ENCODE results near the gene HIRA. TPM values are rescaled to one million over a fixed set of nuclear protein-coding genes. Genes with fewer than 3 reads are reported as not detected.
A peak's percentile ranks its signal among the peaks of the same experiment; 100 is the strongest.

The HIRA gene
- total and polyA plus RNA-seq, 9 of the 15 experiments (the other 6 are each of a cell fraction or from before 2014, with no cell fraction given), result 0.96 to 132 (median 58.4) TPM

GRCh38 chr22:19454156-19454555 lies 22.6 kb upstream of the HIRA start:
- no peak overlapping the region for H3K4me2 ChIP-seq (ENCODE audit: insufficient read depth, low read length)
- BruUV-seq (replicated peaks), result TSS peak; percentile 8
- ATAC-seq (no peak), FAIRE-seq (no peak), DNase-seq (ENCODE audit: extremely low read depth in 1 of 4, low spot score in 3 of 4) (no peak)
- intact Hi-C loops (cut with micrococcal nuclease), result no loop called here
- in situ Hi-C loops (cut with MboI), result no loop called here
- H3K4me1 ChIP-seq (replicated peaks in 1 of 2; ENCODE audit: control insufficient read depth in 2 of 2, insufficient read depth in 2 of 2, low read length in 2 of 2), result no peaks in the 10 kb centered on the region
- H2AFZ ChIP-seq (ENCODE audit: low read depth, low read length), result no peak overlapping the region
- no peak overlapping the region for H3K9ac ChIP-seq (ENCODE audit: insufficient read depth in 1 of 2, low read depth in 2 of 2, low read length in 2 of 2)
- 0 out of 2 replicates have a peak, but pooled peaks cover 3% of the 10 kb centered on the region for H4K20me1 ChIP-seq (replicated peaks; ENCODE audit: control insufficient read depth, insufficient read depth, low read length)
- H3K4me3 ChIP-seq, result no peak overlapping the region
- H3K9me3 ChIP-seq (replicated peaks; ENCODE audit: control insufficient read depth, insufficient read depth, low read depth, low read length), result no peaks in the 10 kb centered on the region
- CTCF ChIA-PET (ENCODE audit: low intra/inter-chr PET ratio), result interaction anchor here (0.6 kb wide), 1 partner anchor 227 kb away, joined by 6 read pairs; no protein-coding TSS in a partner anchor
- H3K27ac ChIP-seq (ENCODE audit: extremely low read depth, low read depth, low read length), result no peak overlapping the region
- 61% methylated on average over 6 of the region's 6 CpGs for WGBS (ENCODE audit: insufficient coverage, low coverage, missing lambda C conversion rate)
- POLR2A ChIA-PET, result interaction anchor here (0.9 to 11.7 kb wide), 7 partner anchors 8 to 308 kb away, joined by 3 to 284 read pairs (median 12); partner anchors contain the start of genes C22orf39, CDC45, HIRA and MRPL40
- H3K36me3 ChIP-seq (ENCODE audit: control insufficient read depth, insufficient read depth, low read length), result peaks cover 98% of the 10 kb centered on the region
- H3K79me2 ChIP-seq (ENCODE audit: control insufficient read depth, insufficient read depth, low read length), result no peaks in the 10 kb centered on the region
- H3K27me3 ChIP-seq (ENCODE audit: control insufficient read depth in 2 of 2, insufficient read depth in 2 of 2, low read length in 2 of 2), result no peaks in the 10 kb centered on the region
- TF ChIP-seq MYC (IDR thresholded peaks at IDR 0.05; ENCODE audit: low read depth, low read length), result no peak
- TF ChIP-seq MYC (CRISPR knock-in tag; IDR thresholded peaks at IDR 0.05; ENCODE audit: borderline replicate concordance, low read depth), result 0 out of 2 replicates have a peak, but pooled peaks have one; percentile 26
- TF ChIP-seq MNT (conservative IDR thresholded peaks at IDR 0.05), result 0 out of 4 replicates have a peak, but pooled peaks of 1 of the 2 experiments have one; percentile 37
- TF ChIP-seq SUPT5H (IDR thresholded peaks at IDR 0.05), result peak; percentile 41
- peak; percentile 18 for TF ChIP-seq SETDB1 (IDR thresholded peaks at IDR 0.05; ENCODE audit: low read length)
- no peak for TF ChIP-seq ZBTB8A (IDR thresholded peaks at IDR 0.05; ENCODE audit: partially characterized antibody)
- no peaks in the 10 kb centered on the region for H3K9me1 ChIP-seq (ENCODE audit: control insufficient read depth, insufficient read depth, low read length)
